ENCODE results near the gene ABCF2. TPM values are rescaled to one million over a fixed set of nuclear protein-coding genes. Genes with fewer than 3 reads are reported as not detected.

The ABCF2 gene
- total RNA-seq, 1 donor from 2014 or later = 30.5 TPM

DNA sequence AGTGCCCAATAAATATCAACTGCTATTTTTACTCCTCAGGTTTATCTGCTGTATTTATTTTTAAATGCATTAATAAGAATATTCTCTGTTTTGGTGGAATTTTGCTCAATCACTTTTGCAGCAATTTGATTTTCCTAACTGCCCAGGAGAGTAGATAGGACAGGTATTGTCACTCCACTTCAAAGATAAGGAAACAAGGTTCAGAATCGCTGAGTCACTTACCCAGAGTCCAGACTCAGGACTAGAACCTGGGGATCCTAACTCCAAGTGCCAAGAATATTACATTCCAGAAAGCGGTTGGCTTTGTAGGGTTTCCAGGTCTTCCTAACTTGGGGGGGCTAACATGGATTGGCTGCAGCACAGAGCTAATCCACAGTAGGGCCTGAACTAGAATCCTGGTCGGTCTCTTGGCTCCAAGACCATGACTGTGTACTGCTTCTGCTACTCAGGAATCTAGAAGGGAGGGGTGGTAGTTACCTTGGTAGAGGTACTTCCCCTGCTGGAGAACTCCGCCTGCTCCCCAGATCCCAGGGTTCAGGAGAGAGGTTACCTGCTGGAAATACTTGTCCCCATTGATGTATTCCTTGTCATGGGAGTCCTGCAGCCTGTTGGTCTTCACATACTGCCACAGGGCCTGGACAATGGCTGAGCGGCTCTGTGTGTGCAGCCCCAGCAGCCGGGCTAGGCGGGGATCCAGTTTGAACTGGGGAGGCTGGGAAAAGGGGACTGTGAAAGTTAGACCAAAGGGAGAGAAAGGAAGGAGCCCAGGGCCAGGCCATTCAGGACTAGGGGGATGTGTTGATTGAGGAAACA is 14.1 kb upstream of the ABCF2 start:
- no peaks in the 10 kb centered on the region for H3K9me3 ChIP-seq (replicated peaks)
- H3K4me3 ChIP-seq = no peak overlapping the region
- intact Hi-C loops (cut with micrococcal nuclease) = no loop called here
- TF ChIP-seq, protein P1, sequence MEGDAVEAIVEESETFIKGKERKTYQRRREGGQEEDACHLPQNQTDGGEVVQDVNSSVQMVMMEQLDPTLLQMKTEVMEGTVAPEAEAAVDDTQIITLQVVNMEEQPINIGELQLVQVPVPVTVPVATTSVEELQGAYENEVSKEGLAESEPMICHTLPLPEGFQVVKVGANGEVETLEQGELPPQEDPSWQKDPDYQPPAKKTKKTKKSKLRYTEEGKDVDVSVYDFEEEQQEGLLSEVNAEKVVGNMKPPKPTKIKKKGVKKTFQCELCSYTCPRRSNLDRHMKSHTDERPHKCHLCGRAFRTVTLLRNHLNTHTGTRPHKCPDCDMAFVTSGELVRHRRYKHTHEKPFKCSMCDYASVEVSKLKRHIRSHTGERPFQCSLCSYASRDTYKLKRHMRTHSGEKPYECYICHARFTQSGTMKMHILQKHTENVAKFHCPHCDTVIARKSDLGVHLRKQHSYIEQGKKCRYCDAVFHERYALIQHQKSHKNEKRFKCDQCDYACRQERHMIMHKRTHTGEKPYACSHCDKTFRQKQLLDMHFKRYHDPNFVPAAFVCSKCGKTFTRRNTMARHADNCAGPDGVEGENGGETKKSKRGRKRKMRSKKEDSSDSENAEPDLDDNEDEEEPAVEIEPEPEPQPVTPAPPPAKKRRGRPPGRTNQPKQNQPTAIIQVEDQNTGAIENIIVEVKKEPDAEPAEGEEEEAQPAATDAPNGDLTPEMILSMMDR (IDR thresholded peaks at IDR 0.05; ENCODE audit: borderline replicate concordance) = no peak
- peak overlapping the region; percentile 74 for H3K27ac ChIP-seq (replicated peaks)
- no peak for DNase-seq
- peaks cover 57% of the 10 kb centered on the region for H3K36me3 ChIP-seq
- peaks cover 52% of the 10 kb centered on the region for H3K4me1 ChIP-seq
- peaks cover 16% of the 10 kb centered on the region for H3K27me3 ChIP-seq (ENCODE audit: low read depth)

DNA sequence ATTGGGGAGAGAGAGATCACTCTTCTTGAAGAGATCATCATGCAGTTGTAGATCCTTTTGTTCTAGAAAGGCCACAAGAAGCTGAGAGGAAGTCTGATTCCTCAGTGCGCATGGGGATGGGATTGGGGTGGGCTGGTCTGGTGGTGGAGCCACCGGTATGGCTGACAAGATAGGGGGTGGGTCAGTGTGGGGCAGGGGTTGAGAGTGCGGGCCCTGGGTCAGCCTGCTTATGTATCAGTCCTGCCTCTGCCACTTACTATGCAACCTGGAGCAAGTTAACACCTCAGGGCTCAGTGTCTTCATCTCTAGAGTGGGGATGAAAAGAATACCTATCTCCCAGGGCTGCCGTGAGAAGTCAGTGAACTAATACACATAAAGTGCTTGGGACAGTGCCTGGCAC is 13.5 kb upstream of the ABCF2 start:
- H3K4me1 ChIP-seq = peaks cover 48% of the 10 kb centered on the region
- no peaks in the 10 kb centered on the region for H3K9me3 ChIP-seq (replicated peaks)
- intact Hi-C loops (cut with micrococcal nuclease) = no loop called here
- TF ChIP-seq, protein P1 (IDR thresholded peaks at IDR 0.05; ENCODE audit: borderline replicate concordance) = no peak
- H3K27me3 ChIP-seq (ENCODE audit: low read depth) = peaks cover 10% of the 10 kb centered on the region
- no peak for DNase-seq
- peak overlapping the region; percentile 74 for H3K27ac ChIP-seq (replicated peaks)
- H3K4me3 ChIP-seq = no peak overlapping the region
- H3K36me3 ChIP-seq = peaks cover 62% of the 10 kb centered on the region

DNA sequence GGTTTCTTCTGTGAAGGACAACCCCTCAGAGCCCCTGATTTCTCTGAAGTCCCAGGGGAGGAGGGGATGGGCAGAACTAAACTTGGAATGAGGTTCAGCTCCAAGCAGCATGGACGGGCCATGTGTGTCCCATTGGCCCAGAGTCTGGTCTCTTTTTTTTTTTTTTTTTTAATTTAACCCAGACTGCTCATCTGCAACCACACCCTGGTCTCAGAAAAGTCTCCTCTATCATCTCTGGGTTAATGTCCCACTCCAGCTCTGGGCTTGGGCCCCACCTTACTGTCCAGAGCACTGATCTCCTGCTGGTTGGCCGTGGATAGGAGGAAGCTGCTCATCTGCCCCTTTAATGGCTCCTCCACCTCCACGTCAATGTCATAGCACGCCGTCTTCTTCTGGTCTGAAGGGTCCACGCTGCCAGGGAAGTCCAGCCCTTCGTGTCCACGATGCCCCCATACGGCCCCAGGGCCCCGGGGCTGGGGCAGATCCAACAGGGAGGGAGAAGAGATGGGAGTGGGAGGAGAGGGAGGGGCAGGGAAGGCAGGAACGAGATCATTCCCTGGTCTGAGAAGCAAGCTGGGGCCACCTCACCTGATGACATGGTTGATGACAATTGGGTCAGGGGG is 12.9 kb upstream of the ABCF2 start:
- intact Hi-C loops (cut with micrococcal nuclease) = no loop called here
- no peak for DNase-seq
- Histone ChIP-seq H3K36me3 (peaks cover 67% of the 10 kb centered on the region), H3K4me3 (no peak overlapping the region), H3K27ac (replicated peaks) (peak overlapping the region; percentile 74), H3K4me1 (peaks cover 48% of the 10 kb centered on the region), H3K27me3 (ENCODE audit: low read depth) (peaks cover 4% of the 10 kb centered on the region), H3K9me3 (replicated peaks) (no peaks in the 10 kb centered on the region)
- TF ChIP-seq, protein P1 (IDR thresholded peaks at IDR 0.05; ENCODE audit: borderline replicate concordance) = no peak

DNA sequence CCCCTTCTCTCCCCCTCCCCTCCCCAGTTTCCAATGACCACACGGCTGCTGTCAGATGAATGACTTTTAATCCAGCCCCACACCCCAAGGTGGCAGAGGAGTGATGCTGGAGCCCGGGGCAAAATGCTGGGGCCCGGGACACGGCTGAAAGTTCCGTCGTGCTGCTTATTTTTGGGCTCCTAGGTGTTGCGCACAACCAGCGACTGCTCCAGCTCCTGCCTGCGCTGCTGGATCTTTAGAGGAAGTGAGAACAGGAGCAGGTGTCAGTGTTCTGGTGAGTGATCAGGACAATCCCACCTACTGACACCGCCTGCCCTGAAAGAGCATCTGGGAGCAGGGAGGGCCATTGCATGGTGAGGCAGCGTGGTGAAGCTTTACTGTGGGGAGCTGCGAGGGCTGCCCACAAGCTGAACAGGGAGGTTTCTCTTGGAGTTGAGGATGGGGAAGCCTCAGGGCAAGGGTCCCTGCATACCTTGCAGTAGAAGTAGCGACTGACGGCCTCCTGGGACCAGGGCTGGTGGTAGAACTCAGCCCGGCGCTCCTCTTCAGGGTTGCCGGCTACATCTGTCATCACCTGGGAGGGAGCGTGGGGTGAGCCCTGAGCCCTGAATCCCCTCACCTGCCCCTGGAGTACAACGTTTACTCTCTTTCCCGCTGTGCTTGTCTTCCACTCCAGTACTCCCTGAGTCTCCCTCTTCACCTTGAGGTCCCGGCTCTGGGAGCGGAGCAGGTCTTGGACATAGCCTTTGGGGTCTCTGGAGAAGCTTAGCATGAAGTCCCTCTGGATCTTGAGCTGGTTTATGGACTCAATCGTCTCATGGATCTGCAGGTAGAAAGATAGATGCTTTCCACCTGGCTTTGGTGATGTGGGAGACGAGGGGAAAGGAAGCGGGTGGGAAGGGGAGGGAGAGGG is 12.2 kb upstream of the ABCF2 start:
- intact Hi-C loops (cut with micrococcal nuclease) = no loop called here
- H3K27me3 ChIP-seq (ENCODE audit: low read depth) = no peaks in the 10 kb centered on the region
- H3K4me1 ChIP-seq = peaks cover 48% of the 10 kb centered on the region
- H3K36me3 ChIP-seq = peaks cover 67% of the 10 kb centered on the region
- H3K9me3 ChIP-seq (replicated peaks) = no peaks in the 10 kb centered on the region
- no peak overlapping the region for H3K4me3 ChIP-seq
- no peak for DNase-seq
- H3K27ac ChIP-seq (replicated peaks) = peak overlapping the region; percentile 74
- TF ChIP-seq, protein P1 (IDR thresholded peaks at IDR 0.05; ENCODE audit: borderline replicate concordance) = no peak

DNA sequence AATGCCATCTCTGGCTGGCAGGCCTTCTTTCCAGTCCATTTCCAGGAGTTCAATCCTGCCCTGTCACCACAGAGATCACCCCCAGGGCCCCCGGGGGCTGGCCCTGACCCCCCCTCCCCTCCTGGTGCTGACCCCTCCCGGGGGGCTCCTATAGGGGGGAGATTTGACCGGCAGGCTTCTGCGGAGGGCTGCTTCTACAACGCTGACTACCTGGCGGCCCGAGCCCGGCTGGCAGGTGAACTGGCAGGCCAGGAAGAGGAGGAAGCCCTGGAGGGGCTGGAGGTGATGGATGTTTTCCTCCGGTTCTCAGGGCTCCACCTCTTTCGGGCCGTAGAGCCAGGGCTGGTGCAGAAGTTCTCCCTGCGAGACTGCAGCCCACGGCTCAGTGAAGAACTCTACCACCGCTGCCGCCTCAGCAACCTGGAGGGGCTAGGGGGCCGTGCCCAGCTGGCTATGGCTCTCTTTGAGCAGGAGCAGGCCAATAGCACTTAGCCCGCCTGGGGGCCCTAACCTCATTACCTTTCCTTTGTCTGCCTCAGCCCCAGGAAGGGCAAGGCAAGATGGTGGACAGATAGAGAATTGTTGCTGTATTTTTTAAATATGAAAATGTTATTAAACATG is 11.3 kb upstream of the ABCF2 start:
- peaks cover 67% of the 10 kb centered on the region for H3K36me3 ChIP-seq
- TF ChIP-seq, protein P1 (IDR thresholded peaks at IDR 0.05; ENCODE audit: borderline replicate concordance) = no peak
- peaks cover 48% of the 10 kb centered on the region for H3K4me1 ChIP-seq
- DNase-seq = no peak
- H3K27ac ChIP-seq (replicated peaks) = no peak overlapping the region
- H3K4me3 ChIP-seq = no peak overlapping the region
- intact Hi-C loops (cut with micrococcal nuclease) = no loop called here
- H3K9me3 ChIP-seq (replicated peaks) = no peaks in the 10 kb centered on the region
- H3K27me3 ChIP-seq (ENCODE audit: low read depth) = no peaks in the 10 kb centered on the region

Measured in left ventricle myocardium inferior (tissue), 1 donor.